Neuronal stem cell (in vitro differentiated cells): ENCODE measurements around the gene ADSS1.
A peak's percentile ranks its signal among the peaks of the same experiment; 100 is the strongest.

Source experiments
- DNase-seq: peaks from one replicate; pipeline ENCODE4 v3.0.0-alpha.2; 2013; ENCODE audit warnings: low spot score
- H2AFZ ChIP-seq: one replicate; pipeline ENCODE4 v1.6.1; 2013; ENCODE audit warnings: mild to moderate bottlenecking, low read length, inconsistent platforms
- H2AK5ac ChIP-seq: 2 replicates; pipeline ENCODE4 v1.6.1; 2013; ENCODE audit warnings: low read depth, mild to moderate bottlenecking, inconsistent platforms, low read length, moderate library complexity, mixed read lengths
- H2BK120ac ChIP-seq: 2 replicates; pipeline ENCODE4 v1.6.1; 2013; ENCODE audit warnings: low read depth, mild to moderate bottlenecking, inconsistent platforms, low read length, moderate library complexity, mixed read lengths
- H2BK12ac ChIP-seq: one replicate; pipeline ENCODE4 v1.6.1; 2013; ENCODE audit warnings: low read length, inconsistent platforms
- H2BK15ac ChIP-seq: 2 replicates; pipeline ENCODE4 v1.6.1; 2013; ENCODE audit warnings: mild to moderate bottlenecking, low read length, inconsistent platforms, mixed read lengths
- H2BK5ac ChIP-seq: one replicate; pipeline ENCODE4 v1.6.1; 2013; ENCODE audit warnings: inconsistent platforms, mild to moderate bottlenecking, low read length, moderate library complexity
- H3K14ac ChIP-seq: one replicate; pipeline ENCODE4 v1.6.1; 2013; ENCODE audit warnings: low read length, inconsistent platforms
- H3K18ac ChIP-seq: 2 replicates; pipeline ENCODE4 v1.6.1; 2013; ENCODE audit warnings: low read length, inconsistent platforms
- H3K23ac ChIP-seq: 2 replicates; pipeline ENCODE4 v1.6.1; 2013; ENCODE audit warnings: low read depth, mild to moderate bottlenecking, mixed read lengths, low read length, inconsistent platforms; ENCODE audit not compliant: poor library complexity
- H3K27ac ChIP-seq: replicated peaks from 3 replicates; pipeline ENCODE4 v1.5.1; 2013; ENCODE audit warnings: low read length, inconsistent platforms
- H3K27me3 ChIP-seq, 3 experiments: 2 replicates each; pipeline ENCODE4 v1.6.1; 2013; ENCODE audit warnings: low read length in 3 of 3, mild to moderate bottlenecking in 2 of 3, inconsistent platforms in 1 of 3, low read depth in 1 of 3, mixed read lengths in 1 of 3, moderate library complexity in 1 of 3; ENCODE audit not compliant: control insufficient read depth in 3 of 3, insufficient read depth in 3 of 3
- H3K36me3 ChIP-seq, 2 donors: replicated peaks in 1 of 2; 2 replicates each; pipeline ENCODE4 v1.6.1; 2013; ENCODE audit warnings: low read length in 2 of 2; ENCODE audit not compliant: control insufficient read depth in 2 of 2, insufficient read depth in 2 of 2
- H3K4ac ChIP-seq: 2 replicates; pipeline ENCODE4 v1.6.1; 2013; ENCODE audit warnings: inconsistent platforms, mild to moderate bottlenecking, low read length, moderate library complexity
- H3K4me1 ChIP-seq, 2 donors: 1 replicate in 1 of 2; 2 replicates in 1 of 2; pipeline ENCODE4 v1.6.1; 2013; ENCODE audit warnings: low read length in 2 of 2, low read depth in 1 of 2; ENCODE audit not compliant: control insufficient read depth in 2 of 2, insufficient read depth in 1 of 2
- H3K4me2 ChIP-seq: one replicate; pipeline ENCODE4 v1.6.1; 2013; ENCODE audit warnings: mild to moderate bottlenecking, low read length, inconsistent platforms; ENCODE audit not compliant: insufficient read depth, poor library complexity, severe bottlenecking
- H3K4me3 ChIP-seq, 2 donors: 2 replicates each; pipeline ENCODE4 v1.5.1; 2013; ENCODE audit warnings: low read length in 2 of 2, mild to moderate bottlenecking in 2 of 2, inconsistent platforms in 1 of 2, moderate library complexity in 1 of 2
- H3K79me1 ChIP-seq: one replicate; pipeline ENCODE4 v1.6.1; 2013; ENCODE audit warnings: low read depth, mild to moderate bottlenecking, inconsistent platforms, low read length, moderate library complexity
- H3K9ac ChIP-seq: one replicate; pipeline ENCODE4 v1.6.1; 2013; ENCODE audit warnings: mild to moderate bottlenecking, low read depth, low read length, inconsistent platforms; ENCODE audit not compliant: poor library complexity
- H3K9me3 ChIP-seq, 2 donors: replicated peaks in 1 of 2; 2 replicates each; pipeline versions ENCODE3 to v1.6.1; 2013; ENCODE audit warnings: low read length in 2 of 2, mild to moderate bottlenecking in 2 of 2, inconsistent platforms in 1 of 2, low read depth in 1 of 2, mixed read lengths in 1 of 2, moderate library complexity in 1 of 2; ENCODE audit not compliant: control insufficient read depth in 2 of 2, insufficient read depth in 1 of 2
- H4K8ac ChIP-seq: one replicate; pipeline ENCODE4 v1.6.1; 2013; ENCODE audit warnings: low read depth, mild to moderate bottlenecking, inconsistent platforms, low read length, moderate library complexity
- H4K91ac ChIP-seq: one replicate; pipeline ENCODE4 v1.6.1; 2013; ENCODE audit warnings: low read length, low read depth, mild to moderate bottlenecking, inconsistent platforms; ENCODE audit not compliant: poor library complexity
- WGBS, 2 donors: extraction: QIAGEN DNeasy Blood & Tissue Kit; methylation state at CpG; one replicate each; pipeline ENCODE4 v1.1.7; 2013; ENCODE audit warnings: missing lambda C conversion rate in 2 of 2, mixed read lengths in 1 of 2; ENCODE audit not compliant: insufficient read length in 2 of 2, insufficient replicate concordance in 1 of 2; ENCODE audit errors: extremely low coverage in 2 of 2; 5-methylcytosine and 5-hydroxymethylcytosine counted together

Gene ADSS1

DNA sequence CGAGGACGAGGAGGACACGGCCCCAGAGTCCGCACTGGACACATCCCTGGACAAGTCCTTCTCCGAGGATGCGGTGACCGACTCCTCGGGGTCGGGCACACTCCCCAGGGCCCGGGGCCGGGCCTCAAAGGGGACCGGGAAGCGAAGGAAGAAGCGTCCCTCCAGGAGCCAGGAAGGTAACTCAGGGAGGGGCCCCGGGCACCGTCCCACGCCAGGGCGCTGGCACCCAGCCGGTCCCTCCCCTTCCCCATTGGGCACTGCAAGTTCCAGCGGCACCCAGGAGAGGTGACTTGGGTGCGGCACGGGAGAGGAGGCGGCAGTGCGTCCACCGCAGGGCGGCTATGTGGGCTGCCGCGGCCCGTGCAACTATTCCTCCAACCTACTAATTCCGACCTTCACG, 9.3 kb upstream of the ADSS1 start:
- no peak for DNase-seq
- Histone ChIP-seq H3K9ac (no peak overlapping the region), H3K14ac (no peak overlapping the region), H2BK12ac (no peak overlapping the region), H4K8ac (no peak overlapping the region), H2BK120ac (no peak overlapping the region), H2AK5ac (no peak overlapping the region), H3K23ac (no peak overlapping the region), H3K27me3 (no peaks in the 10 kb centered on the region), H3K36me3 (peaks cover 24 to 76% of the 10 kb centered on the region in 2 donors), H3K18ac (peak overlapping the region; percentile 3), H2AFZ (no peak overlapping the region), H3K4me2 (no peak overlapping the region), H3K4me1 (no peaks in the 10 kb centered on the region), H2BK15ac (no peak overlapping the region), H3K4me3 (no peak overlapping the region), H3K4ac (no peak overlapping the region), H3K79me1 (peaks cover 2% of the 10 kb centered on the region), H3K27ac (no peak overlapping the region), H4K91ac (no peak overlapping the region), H2BK5ac (no peak overlapping the region), H3K9me3 (no peaks in the 10 kb centered on the region)
- WGBS, 2 donors, result no CpG with 5 or more reads among the region's 31 CpGs

- H2AK5ac ChIP-seq, result no peak overlapping the region
- H3K36me3 ChIP-seq, result peaks cover 21 to 75% of the 10 kb centered on the region in 2 donors
- peak overlapping the region; percentile 11 for H3K18ac ChIP-seq
- H3K27ac ChIP-seq, result no peak overlapping the region
- H4K8ac ChIP-seq, result no peak overlapping the region
- no peak overlapping the region for H3K4me2 ChIP-seq
- no peak overlapping the region for H3K4me3 ChIP-seq
- DNase-seq, result no peak
- H2BK120ac ChIP-seq, result no peak overlapping the region
- no peak overlapping the region for H2AFZ ChIP-seq
- no peak overlapping the region for H4K91ac ChIP-seq
- H2BK15ac ChIP-seq, result no peak overlapping the region
- H3K27me3 ChIP-seq, result no peaks in the 10 kb centered on the region
- H3K4ac ChIP-seq, result no peak overlapping the region
- H3K9ac ChIP-seq, result no peak overlapping the region
- WGBS, 2 donors, result no CpG with 5 or more reads among the region's 18 CpGs
- no peak overlapping the region for H3K23ac ChIP-seq
- H3K9me3 ChIP-seq, result no peaks in the 10 kb centered on the region
- no peak overlapping the region for H3K14ac ChIP-seq
- H3K79me1 ChIP-seq, result peaks cover 2% of the 10 kb centered on the region
- no peaks in the 10 kb centered on the region for H3K4me1 ChIP-seq
- no peak overlapping the region for H2BK5ac ChIP-seq
- H2BK12ac ChIP-seq, result no peak overlapping the region
Measured at GRCh38 chr14:104715416-104715815, 8.6 kb upstream of the ADSS1 start.

- H3K79me1 ChIP-seq, result peaks cover 2% of the 10 kb centered on the region
- H3K27ac ChIP-seq, result no peak overlapping the region
- H2BK12ac ChIP-seq, result no peak overlapping the region
- H3K9ac ChIP-seq, result no peak overlapping the region
- H3K4ac ChIP-seq, result no peak overlapping the region
- no peak overlapping the region for H2BK120ac ChIP-seq
- no peak overlapping the region for H4K91ac ChIP-seq
- H3K36me3 ChIP-seq, result peaks cover 17 to 70% of the 10 kb centered on the region in 2 donors
- H3K27me3 ChIP-seq, result no peaks in the 10 kb centered on the region
- H3K4me3 ChIP-seq, result peak overlapping the region in 1 of 2 donors; percentile 32
- H2BK15ac ChIP-seq, result no peak overlapping the region
- no peaks in the 10 kb centered on the region for H3K9me3 ChIP-seq
- no peak overlapping the region for H3K23ac ChIP-seq
- H3K4me2 ChIP-seq, result no peak overlapping the region
- WGBS, 2 donors, result no CpG with 5 or more reads among the region's 12 CpGs
- no peak overlapping the region for H2AK5ac ChIP-seq
- H2BK5ac ChIP-seq, result no peak overlapping the region
- H4K8ac ChIP-seq, result no peak overlapping the region
- H3K14ac ChIP-seq, result no peak overlapping the region
- no peak overlapping the region for H3K18ac ChIP-seq
- H2AFZ ChIP-seq, result no peak overlapping the region
- H3K4me1 ChIP-seq, result no peaks in the 10 kb centered on the region
- DNase-seq, result no peak
Measured at GRCh38 chr14:104715871-104716270, 8.2 kb upstream of the ADSS1 start.

- Histone ChIP-seq H3K27me3 (no peaks in the 10 kb centered on the region), H4K91ac (no peak overlapping the region), H2AK5ac (no peak overlapping the region), H3K4me3 (no peak overlapping the region), H2BK5ac (no peak overlapping the region), H3K4me1 (no peaks in the 10 kb centered on the region), H3K9ac (no peak overlapping the region), H3K4ac (no peak overlapping the region), H2BK120ac (no peak overlapping the region), H3K23ac (no peak overlapping the region), H2AFZ (no peak overlapping the region), H3K4me2 (no peak overlapping the region), H3K14ac (peak overlapping the region; percentile 38), H4K8ac (no peak overlapping the region), H3K79me1 (peaks cover 2% of the 10 kb centered on the region), H2BK12ac (no peak overlapping the region), H2BK15ac (no peak overlapping the region), H3K18ac (no peak overlapping the region), H3K36me3 (peaks cover 18 to 58% of the 10 kb centered on the region in 2 donors), H3K27ac (no peak overlapping the region), H3K9me3 (no peaks in the 10 kb centered on the region)
- WGBS, 2 donors, result no CpG with 5 or more reads among the region's 22 CpGs
- DNase-seq, result no peak
Measured at GRCh38 chr14:104717137-104717536, 6.9 kb upstream of the ADSS1 start.
